GM23338 (cell line): ENCODE data around the gene TIMP3. TPM values are rescaled to one million over a fixed set of nuclear protein-coding genes. Genes with fewer than 3 reads are reported as not detected.

ENCODE experiments used
- ATAC-seq: fragments of 200-7000 bp; cut with Tn5 transposase; 3 replicates; pipeline ENCODE4 v1.9.1; 2020
- DNase-seq: peaks from one replicate; pipeline ENCODE4 v3.0.0-alpha.2; 2015; ENCODE audit warnings: low spot score
- H2AFZ ChIP-seq: fragments of 200-600 bp; sonication (generic); 2 replicates; pipeline ENCODE4 v1.8.0; 2016; ENCODE audit warnings: antibody characterized with exemption, mild to moderate bottlenecking, moderate library complexity
- H3F3A ChIP-seq: fragments of 200-600 bp; sonication (generic); replicated peaks from 2 replicates; pipeline ENCODE4 v1.8.0; 2017; ENCODE audit warnings: antibody characterized with exemption, mixed run types, low read depth
- H3K27ac ChIP-seq: fragments of 200-600 bp; sonication (generic); 2 replicates; pipeline ENCODE4 v1.6.1; 2016; ENCODE audit warnings: low read depth
- H3K27me3 ChIP-seq: fragments of 200-600 bp; sonication (generic); 2 replicates; pipeline ENCODE4 v1.8.0; 2016; ENCODE audit warnings: mild to moderate bottlenecking, mixed run types, moderate library complexity; ENCODE audit not compliant: insufficient read depth
- H3K36me3 ChIP-seq: fragments of 200-600 bp; sonication (generic); 2 replicates; pipeline ENCODE4 v1.8.0; 2016; ENCODE audit warnings: mild to moderate bottlenecking; ENCODE audit not compliant: insufficient read depth
- H3K4me1 ChIP-seq: fragments of 200-600 bp; sonication (generic); 2 replicates; pipeline ENCODE4 v1.8.0; 2016; ENCODE audit warnings: mild to moderate bottlenecking, moderate library complexity; ENCODE audit not compliant: insufficient read depth
- H3K4me2 ChIP-seq: fragments of 200-600 bp; sonication (generic); 2 replicates; pipeline ENCODE4 v1.7.1; 2017; ENCODE audit warnings: mixed run types
- H3K4me3 ChIP-seq: fragments of 200-600 bp; sonication (generic); 2 replicates; pipeline ENCODE4 v1.6.1; 2016; ENCODE audit warnings: mixed run types
- H3K79me2 ChIP-seq: fragments of 200-600 bp; sonication (generic); replicated peaks from 2 replicates; pipeline ENCODE4 v1.8.0; 2017; ENCODE audit warnings: mild to moderate bottlenecking; ENCODE audit not compliant: insufficient read depth
- H3K9me2 ChIP-seq: fragments of 200-600 bp; sonication (generic); 2 replicates; pipeline ENCODE4 v1.8.0; 2017; ENCODE audit not compliant: insufficient read depth
- H4K20me1 ChIP-seq: fragments of 200-600 bp; sonication (generic); replicated peaks from 2 replicates; pipeline ENCODE4 v1.8.0; 2017; ENCODE audit warnings: mild to moderate bottlenecking; ENCODE audit not compliant: insufficient read depth
- H3K27ac Mint-ChIP-seq: 2 replicates; pipeline ENCODE4 v1.8.0; 2020; ENCODE audit warnings: inconsistent platforms, mild to moderate bottlenecking, moderate library complexity, mixed read lengths
- H3K27me3 Mint-ChIP-seq: 3 replicates; pipeline ENCODE4 v1.8.0; 2022; ENCODE audit warnings: low read depth, mild to moderate bottlenecking, moderate library complexity, mixed read lengths, inconsistent platforms; ENCODE audit not compliant: insufficient read depth, poor library complexity
- H3K36me3 Mint-ChIP-seq: 3 replicates; pipeline ENCODE4 v1.8.0; 2021; ENCODE audit warnings: low read depth, mild to moderate bottlenecking, inconsistent platforms, moderate library complexity, mixed read lengths
- H3K4me1 Mint-ChIP-seq: 3 replicates; pipeline ENCODE4 v1.8.0; 2020; ENCODE audit warnings: mild to moderate bottlenecking, inconsistent platforms, mixed read lengths
- H3K4me3 Mint-ChIP-seq: 3 replicates; pipeline ENCODE4 v1.8.0; 2021; ENCODE audit warnings: moderate library complexity, mild to moderate bottlenecking, inconsistent platforms, mixed read lengths
- H3K9me3 Mint-ChIP-seq: 3 replicates; pipeline ENCODE4 v1.8.0; 2020; ENCODE audit warnings: moderate library complexity, mild to moderate bottlenecking, inconsistent platforms, mixed read lengths
- CREB1 ChIP-seq: fragments of 250-450 bp; sonication (Bioruptor Pico); IDR thresholded peaks from 2 replicates; pipeline ENCODE4 v1.5.0; 2020; ENCODE audit warnings: low read depth, mild to moderate bottlenecking, moderate library complexity
- ETS1 ChIP-seq: IDR thresholded peaks from 2 replicates; pipeline ENCODE4 v1.6.1; 2016; ENCODE audit warnings: antibody characterized with exemption
- EZH2 ChIP-seq: fragments of 200-600 bp; sonication (generic); IDR thresholded peaks from one replicate; pipeline ENCODE4 v1.8.0; 2017; ENCODE audit warnings: antibody characterized with exemption, mild to moderate bottlenecking, low read depth; ENCODE audit not compliant: unreplicated experiment
- EZH2phosphoT487 ChIP-seq: fragments of 200-600 bp; sonication (generic); IDR thresholded peaks from one replicate; pipeline ENCODE4 v1.8.1; 2018; ENCODE audit warnings: antibody characterized with exemption; ENCODE audit not compliant: unreplicated experiment
- JUNB ChIP-seq: IDR thresholded peaks from one replicate; pipeline ENCODE4 v1.6.1; 2016; ENCODE audit warnings: antibody characterized with exemption; ENCODE audit not compliant: unreplicated experiment
- NANOG ChIP-seq: IDR thresholded peaks from 2 replicates; pipeline ENCODE4 v1.6.1; 2016; ENCODE audit warnings: antibody characterized with exemption, borderline replicate concordance
- POLR2AphosphoS5 ChIP-seq: IDR thresholded peaks from 2 replicates; pipeline ENCODE4 v1.6.1; 2016; ENCODE audit warnings: antibody characterized with exemption, low read depth
- REST ChIP-seq: IDR thresholded peaks from one replicate; pipeline ENCODE4 v1.6.1; 2018; ENCODE audit warnings: antibody characterized with exemption; ENCODE audit not compliant: unreplicated experiment
- STAT1 ChIP-seq: IDR thresholded peaks from one replicate; pipeline ENCODE4 v1.6.1; 2016; ENCODE audit warnings: antibody characterized with exemption; ENCODE audit not compliant: unreplicated experiment
- ZNF114 ChIP-seq: fragments of 250-450 bp; sonication (Bioruptor Pico); IDR thresholded peaks from 2 replicates; pipeline ENCODE4 v1.5.0; 2020; ENCODE audit warnings: mild to moderate bottlenecking, moderate library complexity
- ZNF331 ChIP-seq: fragments of 250-450 bp; sonication (Bioruptor Pico); IDR thresholded peaks from 2 replicates; pipeline ENCODE4 v1.5.0; 2020; ENCODE audit warnings: low read depth, mild to moderate bottlenecking, moderate library complexity
- ZNF462 ChIP-seq: fragments of 250-450 bp; sonication (Bioruptor Pico); IDR thresholded peaks from 2 replicates; pipeline ENCODE4 v1.5.0; 2020; ENCODE audit warnings: mild to moderate bottlenecking, moderate library complexity
- polyA plus RNA-seq: library from polyadenylated mRNA; unstranded; fragments of >200 nt; fragmentation: Nextera tagmentation; extraction: Ambion mirVana; gene quantifications from 2 replicates; pipeline ENCODE4 v1.2.1, GENCODE V29; 2016
- total RNA-seq: library from RNA; depleted of rRNA; stranded (reverse); fragments of >200 nt; shearing (Covaris generic); gene quantifications from 2 replicates; pipeline ENCODE4 v1.2.3, GENCODE V29; 2014
- TF ChIP-seq, protein P1 (sequence below), 2 experiments: fragments of 200-600 bp in 1 of 2; sonication (generic) in 1 of 2; conservative IDR thresholded peaks; 2 replicates each; pipeline versions ENCODE4 v1.5.1 to v1.6.1; 2016 to 2017; ENCODE audit warnings: antibody characterized with exemption in 2 of 2, low read depth in 2 of 2, mild to moderate bottlenecking in 2 of 2, moderate library complexity in 1 of 2

The TIMP3 gene
- total and polyA plus RNA-seq, 2 experiments from 2014 or later = 1.4 to 4.3 TPM

DNA sequence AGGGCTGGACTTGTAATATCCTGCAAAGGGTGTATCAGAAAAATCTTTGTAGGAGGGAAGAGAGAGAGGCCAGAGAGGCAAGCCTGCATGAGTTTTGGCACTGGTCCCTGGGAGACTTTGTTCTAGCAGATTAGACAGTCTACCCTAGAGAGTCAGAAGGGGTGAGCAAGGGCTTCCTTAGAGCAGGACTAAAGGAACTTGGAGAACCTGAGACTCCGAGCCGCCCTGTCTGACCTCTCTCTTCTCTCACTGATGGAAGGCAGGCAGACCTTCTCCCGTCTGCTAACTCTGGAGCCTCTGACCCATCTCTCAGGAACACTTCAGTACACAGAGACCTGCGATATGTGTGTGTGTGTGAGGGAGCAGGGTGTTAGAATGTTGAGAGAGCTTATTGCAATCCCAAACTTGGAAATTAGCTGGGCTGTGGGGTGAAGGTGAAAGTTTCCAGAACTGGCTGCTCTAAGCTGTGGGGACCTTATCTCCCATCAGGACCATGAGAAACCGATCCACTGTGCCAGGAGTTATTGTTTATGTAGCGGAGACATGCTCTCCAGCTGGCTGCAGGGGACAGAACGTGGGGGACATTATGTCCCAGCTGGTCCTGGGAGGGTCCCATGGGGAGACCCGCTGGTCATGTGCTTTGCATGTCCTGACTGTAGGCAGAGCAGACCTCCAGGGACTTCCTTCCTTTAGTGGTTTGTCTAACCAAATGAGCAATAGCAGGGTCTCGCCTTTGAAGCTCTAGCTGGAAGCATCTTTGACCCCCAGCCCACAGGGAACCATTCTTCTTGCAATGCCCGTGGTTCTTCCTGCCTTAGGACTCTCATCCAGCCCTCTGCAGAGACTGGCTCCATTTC, 51.1 kb downstream of the TIMP3 start:
- Mint-ChIP-seq H3K4me3 (no peak overlapping the region), H3K9me3 (no peaks in the 10 kb centered on the region), H3K4me1 (no peaks in the 10 kb centered on the region), H3K27me3 (peaks cover 2% of the 10 kb centered on the region), H3K36me3 (no peaks in the 10 kb centered on the region), H3K27ac (no peak overlapping the region)
- no peaks in the 10 kb centered on the region for H3K79me2 ChIP-seq
- H3K27ac ChIP-seq = no peak overlapping the region
- DNase-seq (no peak), ATAC-seq (no peak)
- no peak overlapping the region for H2AFZ ChIP-seq
- no peaks in the 10 kb centered on the region for H3K4me1 ChIP-seq
- H3K4me2 ChIP-seq = no peak overlapping the region
- TF ChIP-seq NANOG = no peak
- no peak for TF ChIP-seq CREB1 (CRISPR knock-in tag)
- TF ChIP-seq ZNF462 = no peak
- TF ChIP-seq, protein P1, sequence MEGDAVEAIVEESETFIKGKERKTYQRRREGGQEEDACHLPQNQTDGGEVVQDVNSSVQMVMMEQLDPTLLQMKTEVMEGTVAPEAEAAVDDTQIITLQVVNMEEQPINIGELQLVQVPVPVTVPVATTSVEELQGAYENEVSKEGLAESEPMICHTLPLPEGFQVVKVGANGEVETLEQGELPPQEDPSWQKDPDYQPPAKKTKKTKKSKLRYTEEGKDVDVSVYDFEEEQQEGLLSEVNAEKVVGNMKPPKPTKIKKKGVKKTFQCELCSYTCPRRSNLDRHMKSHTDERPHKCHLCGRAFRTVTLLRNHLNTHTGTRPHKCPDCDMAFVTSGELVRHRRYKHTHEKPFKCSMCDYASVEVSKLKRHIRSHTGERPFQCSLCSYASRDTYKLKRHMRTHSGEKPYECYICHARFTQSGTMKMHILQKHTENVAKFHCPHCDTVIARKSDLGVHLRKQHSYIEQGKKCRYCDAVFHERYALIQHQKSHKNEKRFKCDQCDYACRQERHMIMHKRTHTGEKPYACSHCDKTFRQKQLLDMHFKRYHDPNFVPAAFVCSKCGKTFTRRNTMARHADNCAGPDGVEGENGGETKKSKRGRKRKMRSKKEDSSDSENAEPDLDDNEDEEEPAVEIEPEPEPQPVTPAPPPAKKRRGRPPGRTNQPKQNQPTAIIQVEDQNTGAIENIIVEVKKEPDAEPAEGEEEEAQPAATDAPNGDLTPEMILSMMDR (conservative IDR thresholded peaks at IDR 0.05; ENCODE audit: low read depth in 2 of 2) = no peak
- TF ChIP-seq ZNF331 = no peak
- no peak for TF ChIP-seq EZH2phosphoT487
- no peak for TF ChIP-seq REST
- no peak for TF ChIP-seq STAT1
- TF ChIP-seq POLR2AphosphoS5 = no peak
- TF ChIP-seq JUNB = no peak
- TF ChIP-seq ETS1 = no peak
- no peak for TF ChIP-seq EZH2
- TF ChIP-seq ZNF114 (CRISPR knock-in tag) = no peak
- H3K36me3 ChIP-seq = no peaks in the 10 kb centered on the region
- H3F3A ChIP-seq = no peaks in the 10 kb centered on the region
- no peak overlapping the region for H3K4me3 ChIP-seq
- peaks cover 12% of the 10 kb centered on the region; the same call in 1 of the 2 replicates for H4K20me1 ChIP-seq
- H3K9me2 ChIP-seq = no peaks in the 10 kb centered on the region
- no peaks in the 10 kb centered on the region for H3K27me3 ChIP-seq
